Motor neuron (in vitro differentiated cells): Measurements from ENCODE around the gene ZCWPW1. TPM values are rescaled to one million over a fixed set of nuclear protein-coding genes. Genes with fewer than 3 reads are reported as not detected.
"Not testable (repeated sequence)": the region's sequence is repeated elsewhere in the genome, so short reads cannot be mapped to it uniquely, and the experiment has no call there.

Source experiments
- ATAC-seq, 8 experiments: fragments of 200-7000 bp; cut with Tn5 transposase; replicated peaks in 6 of 8; 2 replicates each; pipeline ENCODE4 v1.8.0; 2021; ENCODE audit warnings: mild to moderate bottlenecking in 8 of 8, moderate library complexity in 8 of 8
- H3K27ac ChIP-seq, 2 donors: fragments of 250-450 bp; sonication (Bioruptor Pico); 2 replicates each; pipeline ENCODE4 v1.9.0; 2021; ENCODE audit warnings: antibody characterized with exemption in 2 of 2, mild to moderate bottlenecking in 2 of 2, moderate library complexity in 1 of 2
- H3K4me1 ChIP-seq, 2 donors: fragments of 250-450 bp; sonication (Bioruptor Pico); replicated peaks in 1 of 2; 2 replicates each; pipeline ENCODE4 v1.6.1; 2021; ENCODE audit warnings: antibody characterized with exemption in 2 of 2, mild to moderate bottlenecking in 2 of 2, moderate library complexity in 1 of 2
- H3K4me3 ChIP-seq, 5 donors: fragments of 250-450 bp; sonication (Bioruptor Pico); 2 replicates each; pipeline ENCODE4 v1.9.0; 2021; ENCODE audit warnings: antibody characterized with exemption in 5 of 5, mild to moderate bottlenecking in 5 of 5, moderate library complexity in 4 of 5
- WGBS, 10 experiments: fragments of 450-650 bp; shearing (Covaris generic); methylation state at CpG; one replicate each; pipeline ENCODE4 v1.0.0; 2022; 5-methylcytosine and 5-hydroxymethylcytosine counted together
- in situ Hi-C, 9 experiments: fragments of 400-800 bp; cut with MboI; loops; one replicate each; pipeline ENCODE4 v1.15.0; 2021; ENCODE audit warnings: low sequenced_read_pairs in 9 of 9, low pct_unique_long_range_greater_than_20kb in 2 of 9; ENCODE audit not compliant: unreplicated experiment in 9 of 9
- total RNA-seq, 8 experiments: library from RNA; unstranded; fragments of 300-600 nt; gene quantifications; 2 replicates each; pipeline versions ENCODE4 v1.2.3 to v1.2.4, GENCODE V29; 2022

Gene ZCWPW1
- total RNA-seq, 8 experiments from 2014 or later: 2.2 to 12.3 (median 3.5) TPM

GRCh38 chr7:100358857-100359212 is 69.7 kb downstream of the ZCWPW1 start:
- in situ Hi-C loops: no loop called here
- Histone ChIP-seq H3K27ac (no peak overlapping the region), H3K4me3 (no peak overlapping the region), H3K4me1 (no peaks in the 10 kb centered on the region)
- ATAC-seq: no peak
- WGBS, 10 experiments: 88 to 100% (median 100%) methylated on average over 1 to 4 of the region's 8 CpGs; no CpG with 5 or more reads in 7 of the 10 experiments

DNA sequence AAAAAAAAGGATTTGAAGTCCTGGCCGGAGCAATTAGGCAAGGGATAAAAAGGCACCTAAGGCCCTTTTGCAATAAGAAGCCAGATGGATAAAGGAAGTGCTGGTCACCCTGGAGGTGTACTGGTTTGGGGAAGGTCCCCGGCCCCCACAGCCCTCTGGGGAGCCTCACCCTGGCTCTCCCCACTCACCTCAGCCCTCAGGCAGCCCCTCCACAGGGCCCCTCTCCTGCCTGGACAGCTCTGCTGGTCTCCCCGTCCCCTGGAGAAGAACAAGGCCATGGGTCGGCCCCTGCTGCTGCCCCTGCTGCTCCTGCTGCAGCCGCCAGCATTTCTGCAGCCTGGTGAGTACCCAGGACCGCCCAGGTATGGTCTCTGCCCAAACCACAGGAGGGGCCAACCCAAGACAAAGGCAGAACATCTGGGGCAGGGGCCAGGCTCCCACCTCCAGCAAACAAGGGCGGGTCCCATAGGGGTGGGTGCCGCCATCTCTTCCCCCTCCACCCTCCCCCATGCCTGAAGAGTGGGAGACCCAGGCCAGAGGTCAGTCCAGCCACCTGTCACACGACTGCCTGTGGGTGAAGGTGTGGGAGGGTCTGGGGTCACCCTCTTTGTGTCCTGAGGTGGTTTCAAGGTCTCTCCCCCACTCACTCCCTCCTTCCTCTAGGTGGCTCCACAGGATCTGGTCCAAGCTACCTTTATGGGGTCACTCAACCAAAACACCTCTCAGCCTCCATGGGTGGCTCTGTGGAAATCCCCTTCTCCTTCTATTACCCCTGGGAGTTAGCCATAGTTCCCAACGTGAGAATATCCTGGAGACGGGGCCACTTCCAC is 70.3 kb downstream of the ZCWPW1 start, which contains the start of gene PILRB:
Gene PILRB (plus strand): TSS at position 91 of the 830 bp plus-strand sequence. CDS start 186 bp downstream, at position 277.
- Histone ChIP-seq H3K27ac (no peak within 1 kb of the TSS), H3K4me3 (no peak within 1 kb of the TSS), H3K4me1 (no peaks in the 10 kb centered on the region)
- in situ Hi-C loops: no loop called here
- peak in 3 of 8 experiments; percentile 7 to 29 (median 14) for ATAC-seq
- 60 to 93% (median 71%) methylated on average over 1 to 2 of the region's 11 CpGs; no CpG with 5 or more reads in 5 of the 10 experiments for WGBS, 10 experiments

- ATAC-seq: no peak
- in situ Hi-C loops: no loop called here
- no peaks in the 10 kb centered on the region for H3K4me1 ChIP-seq
- H3K27ac ChIP-seq: no peak overlapping the region
- 83 to 100% (median 90%) methylated on average over 1 to 2 of the region's 6 CpGs; no CpG with 5 or more reads in 7 of the 10 experiments for WGBS, 10 experiments
- H3K4me3 ChIP-seq: no peak overlapping the region
These were observed 71.4 kb downstream of the ZCWPW1 start for GRCh38 chr7:100357131-100357561.

DNA sequence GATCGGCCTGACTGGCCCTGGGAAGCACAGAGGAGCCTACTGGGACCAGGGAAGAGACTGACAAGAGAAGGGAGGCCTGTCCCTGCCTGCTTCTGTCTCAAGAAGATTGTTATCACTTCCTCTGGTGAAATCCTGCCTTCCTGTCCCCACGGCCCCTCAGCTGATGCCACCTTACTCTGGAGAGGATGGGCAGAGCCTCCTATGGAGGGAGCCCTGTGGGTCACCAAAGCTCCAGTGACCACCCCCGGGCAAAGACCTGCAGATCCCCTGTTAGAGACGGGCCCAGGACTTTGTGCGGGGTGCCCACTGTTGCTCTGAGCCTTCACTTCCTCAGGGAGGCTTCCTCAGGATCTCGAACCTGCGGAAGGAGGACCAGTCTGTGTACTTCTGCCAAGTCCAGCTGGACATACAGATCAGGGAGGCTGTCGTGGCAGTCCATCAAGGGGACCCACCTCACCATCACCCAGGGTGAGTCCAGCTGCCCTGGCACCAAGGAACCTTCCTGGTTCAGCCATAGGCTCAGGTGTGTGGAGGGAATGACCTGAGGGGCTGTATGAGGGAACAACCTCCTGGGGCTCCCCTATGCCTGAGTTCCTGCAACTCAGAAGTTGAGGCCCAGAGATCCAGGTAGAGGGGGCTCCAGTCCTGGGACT is 72.0 kb downstream of the ZCWPW1 start:
- Histone ChIP-seq H3K4me3 (no peak overlapping the region), H3K27ac (no peak overlapping the region), H3K4me1 (no peaks in the 10 kb centered on the region)
- WGBS, 10 experiments: 93 to 100% (median 100%) methylated on average over 1 to 4 of the region's 8 CpGs; no CpG with 5 or more reads in 6 of the 10 experiments
- in situ Hi-C loops: no loop called here
- ATAC-seq: no peak

DNA sequence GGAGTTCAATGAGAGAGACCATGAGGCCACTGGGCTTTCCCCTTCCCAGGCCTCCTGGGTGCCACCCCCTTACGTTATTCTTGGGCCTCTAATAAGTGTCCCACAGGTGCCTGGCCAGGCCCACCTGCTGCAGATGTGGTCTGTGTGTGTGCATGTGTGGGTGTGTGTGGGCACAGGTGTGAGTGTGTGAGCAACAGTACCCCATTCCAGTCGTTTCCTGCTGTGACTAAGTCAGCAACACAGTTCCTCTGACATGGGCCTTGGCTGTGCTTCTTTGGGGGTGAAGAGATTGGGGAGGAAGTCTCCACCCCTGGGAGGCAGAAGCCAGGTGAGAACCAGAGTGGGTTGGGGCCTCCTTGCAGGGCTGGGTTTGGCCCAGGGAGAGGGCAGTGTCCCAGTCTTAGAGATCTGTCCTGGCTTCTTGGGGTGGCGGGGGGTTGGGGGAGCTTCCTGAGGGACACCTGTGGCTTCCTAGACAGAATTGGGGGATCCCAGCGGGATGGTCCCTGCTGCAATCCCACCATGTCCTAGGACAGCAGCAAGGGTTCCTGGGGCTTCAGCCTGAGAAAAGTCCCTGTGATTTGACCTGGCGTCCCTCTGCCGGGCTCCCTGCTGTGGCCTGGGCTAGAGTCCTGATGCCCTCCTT is 74.7 kb downstream of the ZCWPW1 start:
- in situ Hi-C loops: no loop called here
- Histone ChIP-seq H3K4me1 (no peaks in the 10 kb centered on the region), H3K4me3 (no peak overlapping the region), H3K27ac (no peak overlapping the region)
- ATAC-seq: no peak
- WGBS, 10 experiments: 0 to 100% (median 82%) methylated on average over 1 to 2 of the region's 6 CpGs; no CpG with 5 or more reads in 6 of the 10 experiments

DNA sequence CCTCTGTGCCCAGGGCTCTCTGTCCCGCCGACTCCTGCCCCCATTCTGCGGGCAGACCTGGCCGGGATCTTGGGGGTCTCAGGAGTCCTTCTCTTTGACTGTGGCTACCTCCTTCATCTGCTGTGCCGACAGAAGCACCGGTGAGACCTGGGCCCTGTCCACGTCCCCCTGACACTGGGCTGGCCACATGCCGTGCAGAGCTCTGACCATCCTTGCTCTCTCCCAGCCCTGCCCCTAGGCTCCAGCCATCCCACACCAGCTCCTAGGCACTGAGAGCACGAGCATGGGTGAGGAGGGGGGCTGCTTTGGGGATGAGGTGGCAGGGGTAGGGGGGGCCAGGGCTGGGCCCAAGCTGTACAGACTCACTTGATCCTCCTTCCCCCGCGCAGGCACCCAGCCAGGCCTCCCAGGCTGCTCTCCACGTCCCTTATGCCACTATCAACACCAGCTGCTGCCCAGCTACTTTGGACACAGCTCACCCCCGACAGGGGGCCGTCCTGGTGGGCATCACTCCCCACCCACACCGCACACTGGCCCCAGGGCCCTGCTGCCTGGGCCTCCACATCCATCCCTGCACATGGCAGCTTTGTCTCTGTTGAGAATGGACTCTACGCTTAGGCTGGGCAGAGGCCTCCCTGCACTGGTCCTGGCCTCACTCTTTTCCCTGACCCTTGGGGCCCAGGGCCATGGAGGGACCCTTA is 75.4 kb downstream of the ZCWPW1 start:
- H3K4me3 ChIP-seq: no peak overlapping the region
- in situ Hi-C loops: no loop called here
- H3K4me1 ChIP-seq: no peaks in the 10 kb centered on the region
- ATAC-seq: peak in 4 of 8 experiments; percentile 7 to 15 (median 12)
- WGBS, 10 experiments: 60 to 100% (median 100%) methylated on average over 1 of the region's 16 CpGs; no CpG with 5 or more reads in 7 of the 10 experiments
- no peak overlapping the region for H3K27ac ChIP-seq

- in situ Hi-C loops: not testable (repeated sequence)
These were observed 76.2 kb downstream of the ZCWPW1 start for GRCh38 chr7:100352230-100352781.

GRCh38 chr7:100351657-100352058 is 76.8 kb downstream of the ZCWPW1 start:
- ATAC-seq: peak in 2 of 8 experiments; percentile 5 to 8
- in situ Hi-C loops: no loop called here
- 60% methylated on average over 3 of the region's 6 CpGs; no CpG with 5 or more reads in 9 of the 10 experiments for WGBS, 10 experiments
- Histone ChIP-seq H3K4me3 (no peak overlapping the region), H3K4me1 (no peaks in the 10 kb centered on the region), H3K27ac (no peak overlapping the region)

More at GRCh38 chr7:100352230-100352781, 76.2 kb downstream of the ZCWPW1 start:
- ATAC-seq: peak in 1 of 8 experiments; percentile 16
- H3K27ac ChIP-seq, H3K4me3 ChIP-seq, H3K4me1 ChIP-seq: not testable (repeated sequence)
- no CpG with 5 or more reads among the region's 18 CpGs for WGBS, 10 experiments

Other genes starting within 250 kb of the ZCWPW1 start
- gene PVRIG, start 208.8 kb downstream of the ZCWPW1 start, total RNA-seq: 10 to 100 TPM in 1 of 8 experiments, 1 to 10 TPM in 4, under 1 TPM in 1, not detected in 2; 0.98 to 10.7 (median 2.5) TPM
- 1 to 10 TPM; 1.9 to 7.9 (median 4.1) TPM for gene SPDYE3, start 121.0 kb downstream of the ZCWPW1 start, total RNA-seq
- gene PILRB, start 70.6 kb downstream of the ZCWPW1 start, total RNA-seq: 100 to 1,000 TPM in 1 of 8 experiments, 10 to 100 TPM in 7; 10.6 to 107 (median 19.6) TPM
- 1 to 10 TPM in 7 of 8 experiments, under 1 TPM in 1; 0.88 to 9.4 (median 3.0) TPM for gene PILRA, start 55.2 kb downstream of the ZCWPW1 start, total RNA-seq
- gene MEPCE, start 1.1 kb upstream of the ZCWPW1 start, total RNA-seq: 10 to 100 TPM; 11.5 to 54.3 (median 29.1) TPM
- 10 to 100 TPM; 11.5 to 38.3 (median 20.2) TPM for gene PPP1R35, start 7.8 kb upstream of the ZCWPW1 start, total RNA-seq
- gene SPACDR, start 35.6 kb upstream of the ZCWPW1 start, total RNA-seq: 1 to 10 TPM in 2 of 8 experiments, under 1 TPM in 5, not detected in 1; 0.38 to 2.7 (median 0.81) TPM
- 10 to 100 TPM in 7 of 8 experiments, 1 to 10 TPM in 1; 9.9 to 44.4 (median 22.0) TPM for gene TSC22D4, start 50.5 kb upstream of the ZCWPW1 start, total RNA-seq
- gene NYAP1, start 55.2 kb upstream of the ZCWPW1 start, total RNA-seq: 10 to 100 TPM in 5 of 8 experiments, 1 to 10 TPM in 1, under 1 TPM in 2; 0.81 to 30.0 (median 14.4) TPM
- 10 to 100 TPM in 4 of 8 experiments, 1 to 10 TPM in 4; 2.7 to 22.3 (median 7.5) TPM for gene AGFG2, start 110.5 kb upstream of the ZCWPW1 start, total RNA-seq
- 1 to 10 TPM in 4 of 8 experiments, under 1 TPM in 3, not detected in 1; 0.43 to 2.8 (median 1.0) TPM for gene SAP25, start 145.2 kb upstream of the ZCWPW1 start, total RNA-seq
- gene LRCH4, start 157.4 kb upstream of the ZCWPW1 start, total RNA-seq: 10 to 100 TPM in 5 of 8 experiments, 1 to 10 TPM in 3; 9.1 to 24.3 (median 18.6) TPM
- gene FBXO24, start 157.6 kb upstream of the ZCWPW1 start, total RNA-seq: 1 to 10 TPM in 3 of 8 experiments, under 1 TPM in 5; 0.25 to 1.9 (median 0.75) TPM
- gene PCOLCE, start 173.7 kb upstream of the ZCWPW1 start, total RNA-seq: 100 to 1,000 TPM in 4 of 8 experiments, 10 to 100 TPM in 1, 1 to 10 TPM in 3; 3.0 to 369 (median 86.9) TPM
- gene MOSPD3, start 183.8 kb upstream of the ZCWPW1 start, total RNA-seq: 10 to 100 TPM in 7 of 8 experiments, 1 to 10 TPM in 1; 9.5 to 20.5 (median 15.2) TPM
- 1 to 10 TPM in 6 of 8 experiments, under 1 TPM in 2; 0.54 to 3.9 (median 2.5) TPM for gene TFR2, start 212.8 kb upstream of the ZCWPW1 start, total RNA-seq
- 10 to 100 TPM in 5 of 8 experiments, not detected in 3; 29.4 to 51.9 (median 38.1) TPM for gene ACTL6B, start 227.7 kb upstream of the ZCWPW1 start, total RNA-seq
- gene GNB2, start 245.0 kb upstream of the ZCWPW1 start, total RNA-seq: 100 to 1,000 TPM; 141 to 235 (median 188) TPM